HepG2 (cell line): ENCODE data around the gene BEST3. TPM values are rescaled to one million over a fixed set of nuclear protein-coding genes. Genes with fewer than 3 reads are reported as not detected.

ENCODE experiments used
- ATAC-seq: fragments of 200-7000 bp; cut with Tn5 transposase; 3 replicates; pipeline ENCODE4 v1.9.1; 2020; ENCODE audit warnings: mild to moderate bottlenecking, moderate library complexity
- BruUV-seq: library from RNA; stranded (reverse); fragments of 400-500 nt; replicated peaks from 2 replicates; lab custom pipeline; 2021; lab: Mats Ljungman, UMichigan
- CTCF ChIA-PET: fragments of 300-600 bp; formaldehyde crosslinking; extraction: SDS; loops from one replicate; lab custom pipeline; 2021; ENCODE audit warnings: low total read pairs, inconsistent platforms, low intra/inter-chr PET ratio; lab: Yijun Ruan, JAX
- POLR2A ChIA-PET: fragments of 350-600 bp; sonication (Branson Sonifier 250); formaldehyde crosslinking; loops from one replicate; lab custom pipeline; 2020; ENCODE audit warnings: antibody characterized with exemption, inconsistent platforms; lab: Yijun Ruan, JAX
- DNase-seq: peaks from one replicate; pipeline ENCODE4 v3.0.0-alpha.2; 2015; ENCODE audit warnings: low spot score
- FAIRE-seq: peaks from 3 replicates; lab custom pipeline; 2011; peaks lifted over from hg19 to GRCh38; lab: Jason Lieb, UNC
- H2AFZ ChIP-seq: one replicate; pipeline ENCODE4 v1.6.1; 2011; ENCODE audit warnings: low read length, inconsistent platforms
- H3K27ac ChIP-seq: fragments of 300-600 bp; 3 replicates; pipeline ENCODE4 v1.8.0; 2011; ENCODE audit warnings: mixed run types, mild to moderate bottlenecking, mixed read lengths, low read length, inconsistent platforms; ENCODE audit not compliant: insufficient read depth; ENCODE audit errors: extremely low read length
- H3K27me3 ChIP-seq, 2 experiments: fragments of 200-600 bp in 1 of 2; 2 replicates in 1 of 2; 3 replicates in 1 of 2; pipeline versions ENCODE4 v1.6.0 to v1.8.0; 2011; ENCODE audit warnings: low read length in 2 of 2, mild to moderate bottlenecking in 2 of 2, moderate library complexity in 2 of 2, inconsistent platforms in 1 of 2; ENCODE audit not compliant: insufficient read depth in 2 of 2, control insufficient read depth in 1 of 2
- H3K36me3 ChIP-seq, 2 experiments: fragments of 200-600 bp in 1 of 2; replicated peaks in 1 of 2; 2 replicates in 1 of 2; 3 replicates in 1 of 2; pipeline versions ENCODE4 v1.5.1 to v1.8.0; 2011; ENCODE audit warnings: low read length in 2 of 2, inconsistent platforms in 1 of 2; ENCODE audit not compliant: insufficient read depth in 2 of 2, control insufficient read depth in 1 of 2
- H3K4me1 ChIP-seq: 2 replicates; pipeline ENCODE4 v1.5.1; 2012; ENCODE audit warnings: low read length, inconsistent platforms; ENCODE audit not compliant: insufficient read depth
- H3K4me2 ChIP-seq: 2 replicates; pipeline ENCODE4 v1.6.0; 2011; ENCODE audit warnings: low read depth, low read length, inconsistent platforms
- H3K4me3 ChIP-seq, 3 experiments: fragments of 200-600 bp in 1 of 3; sonication (generic), shearing (Covaris generic) in 1 of 3; replicated peaks in 1 of 3; 2 replicates each; pipeline ENCODE4 v1.5.1; 2011 to 2016; ENCODE audit warnings: low read length in 3 of 3, inconsistent platforms in 2 of 3, low read depth in 2 of 3, mild to moderate bottlenecking in 2 of 3, control low read depth in 1 of 3, mixed read lengths in 1 of 3; ENCODE audit not compliant: insufficient read depth in 1 of 3
- H3K79me2 ChIP-seq: one replicate; pipeline ENCODE4 v1.6.1; 2011; ENCODE audit warnings: low read length, inconsistent platforms; ENCODE audit not compliant: insufficient read depth
- H3K9ac ChIP-seq: 2 replicates; pipeline ENCODE4 v1.6.0; 2011; ENCODE audit warnings: mild to moderate bottlenecking, low read depth, low read length, inconsistent platforms; ENCODE audit not compliant: insufficient read depth
- H3K9me3 ChIP-seq: 2 replicates; pipeline ENCODE4 v1.5.1; 2012; ENCODE audit warnings: mild to moderate bottlenecking, low read length
- H4K20me1 ChIP-seq: 2 replicates; pipeline ENCODE4 v1.6.0; 2011; ENCODE audit warnings: inconsistent platforms, mild to moderate bottlenecking, low read length, moderate library complexity; ENCODE audit not compliant: insufficient read depth
- ATF1 ChIP-seq: IDR thresholded peaks from 2 replicates; pipeline ENCODE4 v1.6.1; 2016; ENCODE audit warnings: mild to moderate bottlenecking, control low read depth
- ATF7 ChIP-seq, 2 experiments: fragments of 450-650 bp in 1 of 2; sonication (generic) in 1 of 2; formaldehyde crosslinking in 1 of 2; IDR thresholded peaks; 2 replicates each; pipeline versions ENCODE4 v1.4.0 to v1.6.1; 2016 to 2020; ENCODE audit warnings: antibody characterized with exemption in 1 of 2, mild to moderate bottlenecking in 1 of 2, missing genetic modification reagents in 1 of 2
- SALL1 ChIP-seq: sonication (generic); formaldehyde crosslinking; IDR thresholded peaks from 2 replicates; pipeline ENCODE4 v1.8.0; 2022; ENCODE audit warnings: mild to moderate bottlenecking, missing genetic modification reagents
- TBP ChIP-seq: sonication (generic); formaldehyde crosslinking; IDR thresholded peaks from 2 replicates; pipeline ENCODE4 v1.5.0; 2020; ENCODE audit warnings: missing genetic modification reagents
- TMF1 ChIP-seq: sonication (generic); formaldehyde crosslinking; IDR thresholded peaks from 2 replicates; pipeline ENCODE4 v1.8.1; 2022; ENCODE audit warnings: low read depth, missing genetic modification reagents
- ZNF569 ChIP-seq: sonication (generic); formaldehyde crosslinking; IDR thresholded peaks from 2 replicates; pipeline ENCODE4 v1.5.0; 2020; ENCODE audit warnings: mild to moderate bottlenecking, missing genetic modification reagents, moderate library complexity, borderline replicate concordance
- ZNF878 ChIP-seq: sonication (generic); formaldehyde crosslinking; IDR thresholded peaks from 2 replicates; pipeline ENCODE4 v1.8.1; 2023; ENCODE audit warnings: mild to moderate bottlenecking, missing genetic modification reagents, moderate library complexity
- WGBS: methylation state at CpG from one replicate; pipeline ENCODE4 v1.1.6; 2017; ENCODE audit warnings: low lambda C conversion rate; 5-methylcytosine and 5-hydroxymethylcytosine counted together
- in situ Hi-C: cut with HindIII; loops from 2 replicates; pipeline ENCODE4 v1.10.0; 2017; ENCODE audit warnings: low pct_unique_long_range_greater_than_20kb; ENCODE audit not compliant: extremely low pct_ligation_motif_present
- intact Hi-C: fragments of 100-400 bp; cut with micrococcal nuclease; formaldehyde crosslinking; loops from one replicate; pipeline ENCODE4 v1.10.0; 2022; ENCODE audit not compliant: unreplicated experiment
- polyA plus RNA-seq, 8 experiments: library from polyadenylated mRNA; depleted of rRNA in 3 of 8; stranded (reverse) in 7 of 8; unstranded in 1 of 8; fragments of >200 nt; fragmentation: Illumina TruSeq in 4 of 8; extraction: Trizol in 4 of 8; gene quantifications; 2 replicates each; pipeline versions ENCODE4 v1.2.1 to v1.2.3, GENCODE V29; 2011 to 2016; ENCODE audit warnings: low read depth in 4 of 8, missing spikeins in 1 of 8, mixed read lengths in 1 of 8; ENCODE audit not compliant: insufficient read depth in 1 of 8
- total RNA-seq, 5 experiments: library from RNA; depleted of rRNA; stranded (reverse); fragments of >200 nt; fragmentation: Illumina TruSeq; extraction: Trizol; gene quantifications; 2 replicates each; pipeline ENCODE4 v1.2.3, GENCODE V29; 2016; ENCODE audit warnings: low read depth in 1 of 5
- TF ChIP-seq, protein P1 (sequence below): sonication (generic); formaldehyde crosslinking; IDR thresholded peaks from 2 replicates; pipeline ENCODE4 v1.4.0; 2020; ENCODE audit warnings: missing genetic modification reagents
- TF ChIP-seq, protein P2 (sequence below): sonication (generic); formaldehyde crosslinking; IDR thresholded peaks from 2 replicates; pipeline ENCODE4 v1.8.1; 2023; ENCODE audit warnings: mild to moderate bottlenecking, missing genetic modification reagents

The BEST3 gene
- total and polyA plus RNA-seq, 2 of the 13 experiments (the other 11 are each of a cell fraction or from before 2014, with no cell fraction given) = not detected

DNA sequence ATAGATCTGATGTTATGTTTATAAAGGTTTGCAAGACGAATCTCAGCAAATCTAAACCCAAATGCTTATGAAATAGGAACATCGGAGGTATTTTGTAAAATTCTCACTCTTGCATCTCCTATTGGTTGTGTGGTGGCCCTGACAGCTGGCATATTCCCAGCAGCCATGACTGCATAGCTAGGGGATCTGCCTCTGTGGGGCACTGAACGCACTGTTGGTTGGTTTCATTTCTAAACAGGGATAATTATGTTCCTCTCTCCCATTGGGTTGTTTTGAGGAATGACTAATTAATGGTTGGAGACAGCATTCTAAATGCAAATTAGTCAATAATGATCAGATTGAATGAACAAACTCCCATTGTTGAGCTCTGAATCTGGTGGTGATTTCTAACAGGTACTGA, 2.7 kb upstream of the BEST3 start:
- H3K36me3 ChIP-seq = no peaks in the 10 kb centered on the region
- H3K9ac ChIP-seq = no peak overlapping the region
- ChIA-PET CTCF (no interaction called here), POLR2A (no interaction called here)
- no peaks in the 10 kb centered on the region for H3K9me3 ChIP-seq
- FAIRE-seq (no peak), ATAC-seq (no peak), DNase-seq (no peak)
- no peak overlapping the region for H3K4me3 ChIP-seq
- TF ChIP-seq SALL1 (CRISPR knock-in tag) (no peak), ATF1 (CRISPR knock-in tag) (no peak), TMF1 (CRISPR knock-in tag) (no peak), ZNF878 (no peak)
- H3K4me1 ChIP-seq = no peaks in the 10 kb centered on the region
- no peaks in the 10 kb centered on the region for H4K20me1 ChIP-seq
- intact Hi-C loops (no loop called here), in situ Hi-C loops (no loop called here)
- H3K27me3 ChIP-seq = peaks cover 0 to 5% of the 10 kb centered on the region in 2 experiments; a peak in 2 of 5 replicates
- H2AFZ ChIP-seq = no peak overlapping the region
- 32% methylated on average over 3 of the region's 3 CpGs for WGBS
- H3K4me2 ChIP-seq = no peak overlapping the region
- H3K79me2 ChIP-seq = no peaks in the 10 kb centered on the region
- no peak overlapping the region for H3K27ac ChIP-seq
- BruUV-seq = no TSS peak

DNA sequence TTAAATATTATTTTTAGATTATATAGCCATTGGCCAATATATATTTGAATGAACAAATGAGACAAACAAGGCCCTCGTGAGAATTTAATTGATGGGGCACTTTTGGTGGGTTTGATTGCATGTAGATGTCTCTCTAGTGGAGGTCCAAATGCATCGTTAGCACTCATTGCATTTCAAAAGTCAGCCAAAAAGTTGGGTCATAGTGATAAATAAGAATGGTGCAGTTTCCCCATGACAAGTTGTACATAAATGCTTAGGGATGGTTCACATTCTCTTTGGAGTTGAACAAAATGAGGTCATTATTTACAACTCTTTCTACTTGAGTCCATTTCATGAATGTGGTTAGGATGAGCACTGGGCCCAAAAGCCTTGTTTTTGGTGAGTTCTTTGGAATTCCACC, 1.0 kb downstream of the BEST3 start:
- Histone ChIP-seq H3K4me1 (no peaks in the 10 kb centered on the region), H3K36me3 (no peaks in the 10 kb centered on the region), H3K27ac (no peak overlapping the region), H4K20me1 (no peaks in the 10 kb centered on the region), H2AFZ (no peak overlapping the region), H3K79me2 (no peaks in the 10 kb centered on the region), H3K9ac (no peak overlapping the region), H3K4me3 (no peak overlapping the region), H3K27me3 (no peaks in the 10 kb centered on the region; a peak in 1 of 5 replicates), H3K9me3 (no peaks in the 10 kb centered on the region), H3K4me2 (no peak overlapping the region)
- POLR2A ChIA-PET = no interaction called here
- intact Hi-C loops = no loop called here
- FAIRE-seq (no peak), ATAC-seq (no peak), DNase-seq (no peak)
- CTCF ChIA-PET = no interaction called here
- in situ Hi-C loops = no loop called here
- 38% methylated on average over 2 of the region's 2 CpGs for WGBS
- no peak for TF ChIP-seq TBP (CRISPR knock-in tag)
- TF ChIP-seq, protein P1, sequence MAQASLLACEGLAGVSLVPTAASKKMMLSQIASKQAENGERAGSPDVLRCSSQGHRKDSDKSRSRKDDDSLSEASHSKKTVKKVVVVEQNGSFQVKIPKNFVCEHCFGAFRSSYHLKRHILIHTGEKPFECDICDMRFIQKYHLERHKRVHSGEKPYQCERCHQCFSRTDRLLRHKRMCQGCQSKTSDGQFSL (CRISPR knock-in tag) = no peak
- TF ChIP-seq, protein P2, sequence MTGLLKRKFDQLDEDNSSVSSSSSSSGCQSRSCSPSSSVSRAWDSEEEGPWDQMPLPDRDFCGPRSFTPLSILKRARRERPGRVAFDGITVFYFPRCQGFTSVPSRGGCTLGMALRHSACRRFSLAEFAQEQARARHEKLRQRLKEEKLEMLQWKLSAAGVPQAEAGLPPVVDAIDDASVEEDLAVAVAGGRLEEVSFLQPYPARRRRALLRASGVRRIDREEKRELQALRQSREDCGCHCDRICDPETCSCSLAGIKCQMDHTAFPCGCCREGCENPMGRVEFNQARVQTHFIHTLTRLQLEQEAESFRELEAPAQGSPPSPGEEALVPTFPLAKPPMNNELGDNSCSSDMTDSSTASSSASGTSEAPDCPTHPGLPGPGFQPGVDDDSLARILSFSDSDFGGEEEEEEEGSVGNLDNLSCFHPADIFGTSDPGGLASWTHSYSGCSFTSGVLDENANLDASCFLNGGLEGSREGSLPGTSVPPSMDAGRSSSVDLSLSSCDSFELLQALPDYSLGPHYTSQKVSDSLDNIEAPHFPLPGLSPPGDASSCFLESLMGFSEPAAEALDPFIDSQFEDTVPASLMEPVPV (CRISPR knock-in tag) = no peak
- 0 out of 2 replicates have a peak, but pooled peaks have one; percentile 22 for TF ChIP-seq ATF7 (IDR thresholded peaks at IDR 0.05)
- no peak for TF ChIP-seq ATF7 (CRISPR knock-in tag; IDR thresholded peaks at IDR 0.05)
- TF ChIP-seq ZNF569 (CRISPR knock-in tag) = no peak
- BruUV-seq = no TSS peak
